Suprapubic skin (tissue), 4 donors: ENCODE measurements around the gene ZGLP1. TPM values are rescaled to one million over a fixed set of nuclear protein-coding genes. Genes with fewer than 3 reads are reported as not detected.

Experiments used
- DNase-seq, 2 donors: peaks; one replicate each; pipeline ENCODE4 v3.0.0-alpha.2; 2019; ENCODE audit warnings: low spot score in 2 of 2
- H3K27ac ChIP-seq: fragments of 200-600 bp; sonication (generic); one replicate; pipeline ENCODE4 v1.5.1; 2019
- H3K27me3 ChIP-seq: fragments of 200-600 bp; sonication (generic); one replicate; pipeline ENCODE4 v1.5.1; 2019
- H3K36me3 ChIP-seq: fragments of 200-600 bp; sonication (generic); one replicate; pipeline ENCODE4 v1.5.1; 2019
- H3K4me1 ChIP-seq: fragments of 200-600 bp; sonication (generic); one replicate; pipeline ENCODE4 v1.5.1; 2019
- H3K4me3 ChIP-seq: fragments of 200-600 bp; sonication (generic); one replicate; pipeline ENCODE4 v1.5.1; 2019; ENCODE audit warnings: mild to moderate bottlenecking
- H3K9me3 ChIP-seq: fragments of 200-600 bp; sonication (generic); one replicate; pipeline ENCODE4 v1.5.1; 2019
- EP300 ChIP-seq: sonication (generic); formaldehyde crosslinking; IDR thresholded peaks from one replicate; pipeline ENCODE4 v1.6.1; 2017; ENCODE audit warnings: antibody characterized with exemption
- POLR2A ChIP-seq, 2 donors: fragments of 450-650 bp; IDR thresholded peaks; one replicate each; pipeline ENCODE4 v1.6.1; 2017; ENCODE audit warnings: antibody characterized with exemption in 2 of 2, mild to moderate bottlenecking in 2 of 2, moderate library complexity in 2 of 2
- POLR2AphosphoS5 ChIP-seq, 3 donors: sonication (generic); formaldehyde crosslinking; IDR thresholded peaks; one replicate each; pipeline ENCODE4 v1.6.1; 2017; ENCODE audit warnings: antibody characterized with exemption in 3 of 3
- WGBS: methylation state at CpG from one replicate; pipeline ENCODE4 v1.1.5; 2018; 5-methylcytosine and 5-hydroxymethylcytosine counted together
- total RNA-seq, 4 donors: library from RNA; depleted of rRNA; stranded (reverse); fragments of >200 nt; gene quantifications; one replicate each; pipeline ENCODE4 v1.1.0, GENCODE V29; 2016
- TF ChIP-seq, protein P1 (sequence below), 2 donors: fragments of 200-600 bp in 1 of 2; fragments of 450-650 bp in 1 of 2; sonication (generic) in 1 of 2; IDR thresholded peaks; one replicate each; pipeline ENCODE4 v1.5.1; 2016 to 2019; ENCODE audit warnings: antibody characterized with exemption in 2 of 2, mild to moderate bottlenecking in 1 of 2, moderate library complexity in 1 of 2

The ZGLP1 gene
- total RNA-seq, 4 donors from 2014 or later: 1.4 to 7.2 (median 2.9) TPM

DNA sequence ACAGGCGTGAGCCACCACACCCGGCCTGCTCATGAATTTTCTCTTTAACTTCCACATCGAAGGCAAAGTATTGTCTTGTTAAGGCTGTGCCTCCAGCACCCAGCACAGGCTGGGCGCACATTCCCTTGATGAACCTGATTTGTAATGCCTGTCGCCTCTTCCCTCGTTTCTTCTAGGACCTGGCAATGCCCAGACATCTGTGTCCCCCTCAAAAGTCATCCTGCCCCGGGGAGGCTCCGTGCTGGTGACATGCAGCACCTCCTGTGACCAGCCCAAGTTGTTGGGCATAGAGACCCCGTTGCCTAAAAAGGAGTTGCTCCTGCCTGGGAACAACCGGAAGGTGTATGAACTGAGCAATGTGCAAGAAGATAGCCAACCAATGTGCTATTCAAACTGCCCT is 35.0 kb downstream of the ZGLP1 start:
- peaks cover 15% of the 10 kb centered on the region for H3K36me3 ChIP-seq
- H3K9me3 ChIP-seq: no peaks in the 10 kb centered on the region
- DNase-seq: peak in 1 of 2 donors; percentile 57
- peaks cover 29% of the 10 kb centered on the region for H3K4me1 ChIP-seq
- no peak overlapping the region for H3K27ac ChIP-seq
- no peaks in the 10 kb centered on the region for H3K27me3 ChIP-seq
- H3K4me3 ChIP-seq: no peak overlapping the region
- no peak for TF ChIP-seq EP300
- 84% methylated on average over 10 of the region's 10 CpGs for WGBS

DNA sequence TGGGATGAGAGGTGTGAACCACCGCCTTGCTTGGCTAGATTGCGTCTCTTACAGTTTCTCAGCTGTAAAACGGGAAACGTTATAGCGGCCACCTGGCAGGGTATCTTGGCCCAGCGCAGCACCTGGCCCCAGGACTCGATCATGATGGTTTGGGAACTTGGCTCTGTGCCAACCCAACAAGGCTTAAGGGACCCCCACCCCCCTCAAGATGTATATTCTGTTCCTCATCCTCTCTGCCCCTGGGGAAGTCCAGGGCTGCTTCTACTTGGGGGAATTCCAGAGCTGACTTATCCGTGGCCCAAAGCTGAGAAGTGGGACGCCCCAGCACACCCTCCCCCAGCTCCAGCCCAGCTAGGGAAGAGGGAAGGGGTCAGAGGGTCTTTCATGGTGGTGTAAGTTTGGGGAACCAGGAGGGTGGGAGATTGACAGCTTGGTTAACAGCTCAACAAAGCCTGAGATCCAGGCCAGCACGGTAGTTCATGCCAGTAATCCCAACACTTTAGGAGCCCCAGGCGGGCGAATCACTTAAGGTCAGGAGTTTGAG is 38.0 kb downstream of the ZGLP1 start:
- no peak for DNase-seq
- H3K27me3 ChIP-seq: no peaks in the 10 kb centered on the region
- TF ChIP-seq EP300 (no peak), POLR2AphosphoS5 (IDR thresholded peaks at IDR 0.05) (no peak), POLR2A (IDR thresholded peaks at IDR 0.05) (no peak)
- TF ChIP-seq, protein P1, sequence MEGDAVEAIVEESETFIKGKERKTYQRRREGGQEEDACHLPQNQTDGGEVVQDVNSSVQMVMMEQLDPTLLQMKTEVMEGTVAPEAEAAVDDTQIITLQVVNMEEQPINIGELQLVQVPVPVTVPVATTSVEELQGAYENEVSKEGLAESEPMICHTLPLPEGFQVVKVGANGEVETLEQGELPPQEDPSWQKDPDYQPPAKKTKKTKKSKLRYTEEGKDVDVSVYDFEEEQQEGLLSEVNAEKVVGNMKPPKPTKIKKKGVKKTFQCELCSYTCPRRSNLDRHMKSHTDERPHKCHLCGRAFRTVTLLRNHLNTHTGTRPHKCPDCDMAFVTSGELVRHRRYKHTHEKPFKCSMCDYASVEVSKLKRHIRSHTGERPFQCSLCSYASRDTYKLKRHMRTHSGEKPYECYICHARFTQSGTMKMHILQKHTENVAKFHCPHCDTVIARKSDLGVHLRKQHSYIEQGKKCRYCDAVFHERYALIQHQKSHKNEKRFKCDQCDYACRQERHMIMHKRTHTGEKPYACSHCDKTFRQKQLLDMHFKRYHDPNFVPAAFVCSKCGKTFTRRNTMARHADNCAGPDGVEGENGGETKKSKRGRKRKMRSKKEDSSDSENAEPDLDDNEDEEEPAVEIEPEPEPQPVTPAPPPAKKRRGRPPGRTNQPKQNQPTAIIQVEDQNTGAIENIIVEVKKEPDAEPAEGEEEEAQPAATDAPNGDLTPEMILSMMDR (IDR thresholded peaks at IDR 0.05): no peak
- peak overlapping the region; percentile 47 for H3K4me3 ChIP-seq
- peaks cover 30% of the 10 kb centered on the region for H3K4me1 ChIP-seq
- H3K9me3 ChIP-seq: no peaks in the 10 kb centered on the region
- peaks cover 15% of the 10 kb centered on the region for H3K36me3 ChIP-seq
- H3K27ac ChIP-seq: peak overlapping the region; percentile 82
- 13% methylated on average over 5 of the region's 12 CpGs for WGBS

DNA sequence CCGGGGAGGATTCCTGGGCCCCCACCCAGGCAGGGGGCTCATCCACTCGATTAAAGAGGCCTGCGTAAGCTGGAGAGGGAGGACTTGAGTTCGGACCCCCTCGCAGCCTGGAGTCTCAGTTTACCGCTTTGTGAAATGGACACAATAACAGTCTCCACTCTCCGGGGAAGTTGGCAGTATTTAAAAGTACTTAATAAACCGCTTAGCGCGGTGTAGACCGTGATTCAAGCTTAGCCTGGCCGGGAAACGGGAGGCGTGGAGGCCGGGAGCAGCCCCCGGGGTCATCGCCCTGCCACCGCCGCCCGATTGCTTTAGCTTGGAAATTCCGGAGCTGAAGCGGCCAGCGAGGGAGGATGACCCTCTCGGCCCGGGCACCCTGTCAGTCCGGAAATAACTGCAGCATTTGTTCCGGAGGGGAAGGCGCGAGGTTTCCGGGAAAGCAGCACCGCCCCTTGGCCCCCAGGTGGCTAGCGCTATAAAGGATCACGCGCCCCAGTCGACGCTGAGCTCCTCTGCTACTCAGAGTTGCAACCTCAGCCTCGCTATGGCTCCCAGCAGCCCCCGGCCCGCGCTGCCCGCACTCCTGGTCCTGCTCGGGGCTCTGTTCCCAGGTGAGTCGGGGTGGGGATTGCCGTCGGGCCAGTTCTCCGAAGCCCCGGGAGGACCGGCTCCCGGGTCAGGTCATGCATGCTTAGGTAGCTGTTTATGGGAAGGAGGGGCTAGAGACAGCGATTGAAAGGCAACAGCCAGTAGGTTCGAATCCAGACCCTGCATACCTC is 38.8 kb downstream of the ZGLP1 start, which contains the start of gene ICAM1:
Gene ICAM1, plus strand, starts transcription at position 505 of the 779 bp plus-strand sequence. Its CDS starts 40 bp downstream, at position 545.
- H3K4me3 ChIP-seq: peak within 1 kb of the TSS; percentile 47
- TF ChIP-seq EP300: no peak
- TF ChIP-seq POLR2AphosphoS5 (IDR thresholded peaks at IDR 0.05): peak in 2 of 3 donors; percentile 70 to 93
- TF ChIP-seq POLR2A (IDR thresholded peaks at IDR 0.05): peak; percentile 58 to 92
- 3% methylated on average over 40 of the region's 51 CpGs for WGBS
- no peaks in the 10 kb centered on the region for H3K27me3 ChIP-seq
- H3K36me3 ChIP-seq: peaks cover 11% of the 10 kb centered on the region
- peaks cover 30% of the 10 kb centered on the region for H3K4me1 ChIP-seq
- peak; percentile 96 for DNase-seq
- peak within 1 kb of the TSS; percentile 82 for H3K27ac ChIP-seq
- no peaks in the 10 kb centered on the region for H3K9me3 ChIP-seq

DNA sequence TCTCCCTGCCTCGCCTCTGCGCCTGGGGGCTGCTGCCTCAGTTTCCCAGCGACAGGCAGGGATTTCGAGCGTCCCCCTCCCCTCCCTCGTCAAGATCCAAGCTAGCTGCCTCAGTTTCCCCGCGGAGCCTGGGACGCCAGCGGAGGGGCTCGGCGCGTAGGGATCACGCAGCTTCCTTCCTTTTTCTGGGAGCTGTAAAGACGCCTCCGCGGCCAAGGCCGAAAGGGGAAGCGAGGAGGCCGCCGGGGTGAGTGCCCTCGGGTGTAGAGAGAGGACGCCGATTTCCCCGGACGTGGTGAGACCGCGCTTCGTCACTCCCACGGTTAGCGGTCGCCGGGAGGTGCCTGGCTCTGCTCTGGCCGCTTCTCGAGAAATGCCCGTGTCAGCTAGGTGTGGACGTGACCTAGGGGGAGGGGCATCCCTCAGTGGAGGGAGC is 39.4 kb downstream of the ZGLP1 start:
- no peaks in the 10 kb centered on the region for H3K9me3 ChIP-seq
- peaks cover 30% of the 10 kb centered on the region for H3K4me1 ChIP-seq
- no peak for TF ChIP-seq POLR2AphosphoS5 (IDR thresholded peaks at IDR 0.05)
- peak in 1 of 2 donors; percentile 8 for TF ChIP-seq POLR2A (IDR thresholded peaks at IDR 0.05)
- TF ChIP-seq, protein P1 (IDR thresholded peaks at IDR 0.05): no peak
- H3K27me3 ChIP-seq: no peaks in the 10 kb centered on the region
- peak overlapping the region; percentile 47 for H3K4me3 ChIP-seq
- 11% methylated on average over 15 of the region's 37 CpGs for WGBS
- peaks cover 9% of the 10 kb centered on the region for H3K36me3 ChIP-seq
- peak overlapping the region; percentile 82 for H3K27ac ChIP-seq
- DNase-seq: peak; percentile 89 to 92

DNA sequence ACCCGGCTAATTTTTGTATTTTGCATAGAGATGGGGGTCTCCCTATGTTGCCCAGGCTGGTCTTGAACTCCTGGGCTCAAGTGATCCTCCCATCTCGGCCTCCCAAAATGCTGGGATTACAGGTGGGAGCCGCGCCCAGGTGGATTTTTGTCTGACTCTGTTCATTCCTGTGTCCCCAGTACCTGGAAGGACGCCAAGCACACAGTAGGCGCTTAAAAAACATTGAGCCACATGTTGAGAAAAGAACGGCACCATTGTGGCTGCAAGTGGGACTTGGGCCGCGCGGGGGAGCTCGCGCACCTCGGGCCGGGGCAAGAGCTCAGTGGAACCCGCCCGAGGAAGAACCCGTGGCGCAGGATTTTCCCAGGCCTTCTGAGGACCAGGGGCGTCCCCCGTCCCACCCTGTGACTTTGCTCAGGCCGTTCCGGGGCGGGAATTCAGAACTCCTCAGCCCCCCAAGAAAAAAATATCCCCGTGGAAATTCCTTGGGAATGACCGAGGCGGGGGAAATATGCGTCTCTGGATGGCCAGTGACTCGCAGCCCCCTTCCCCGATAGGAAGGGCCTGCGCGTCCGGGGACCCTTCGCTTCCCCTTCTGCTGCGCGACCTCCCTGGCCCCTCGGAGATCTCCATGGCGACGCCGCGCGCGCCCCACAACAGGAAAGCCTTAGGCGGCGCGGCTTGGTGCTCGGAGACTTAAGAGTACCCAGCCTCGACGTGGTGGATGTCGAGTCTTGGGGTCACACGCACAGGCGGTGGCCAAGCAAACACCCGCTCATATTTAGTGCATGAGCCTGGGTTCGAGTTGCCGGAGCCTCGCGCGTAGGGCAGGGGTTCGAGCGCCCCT is 40.1 kb downstream of the ZGLP1 start:
- WGBS: 14% methylated on average over 18 of the region's 59 CpGs
- TF ChIP-seq, protein P1 (IDR thresholded peaks at IDR 0.05): peak; percentile 90 to 94
- TF ChIP-seq EP300: no peak
- peak in 1 of 3 donors; percentile 37 for TF ChIP-seq POLR2AphosphoS5 (IDR thresholded peaks at IDR 0.05)
- peak in 1 of 2 donors; percentile 20 for TF ChIP-seq POLR2A (IDR thresholded peaks at IDR 0.05)
- Histone ChIP-seq H3K4me3 (peak overlapping the region; percentile 47), H3K9me3 (no peaks in the 10 kb centered on the region), H3K36me3 (peaks cover 4% of the 10 kb centered on the region), H3K4me1 (peaks cover 26% of the 10 kb centered on the region), H3K27me3 (no peaks in the 10 kb centered on the region), H3K27ac (peak overlapping the region; percentile 82)
- peak in 1 of 2 donors; percentile 93 for DNase-seq
